ENCODE results near the gene ONECUT3.

The ONECUT3 gene

GRCh38 chr19:1739960-1740629 lies 13.2 kb upstream of the ONECUT3 start:
- H3K4me3 ChIP-seq (ENCODE audit: control insufficient read depth, low read depth, low read length): no peak overlapping the region
- TF ChIP-seq CTCF (IDR thresholded peaks at IDR 0.05; ENCODE audit: control insufficient read depth, insufficient read depth, low read depth, low read length, missing control alignments): no peak
- DNase-seq (ENCODE audit: low read depth): no peak

GRCh38 chr19:1742989-1743696 lies 10.2 kb upstream of the ONECUT3 start:
- no peak for DNase-seq (ENCODE audit: low read depth)
- no peak overlapping the region for H3K4me3 ChIP-seq (ENCODE audit: control insufficient read depth, low read depth, low read length)
- TF ChIP-seq CTCF (IDR thresholded peaks at IDR 0.05; ENCODE audit: control insufficient read depth, insufficient read depth, low read depth, low read length, missing control alignments): no peak

GRCh38 chr19:1744133-1744665 lies 9.1 kb upstream of the ONECUT3 start:
- no peak overlapping the region for H3K4me3 ChIP-seq (ENCODE audit: control insufficient read depth, low read depth, low read length)
- no peak for DNase-seq (ENCODE audit: low read depth)
- TF ChIP-seq CTCF (IDR thresholded peaks at IDR 0.05; ENCODE audit: control insufficient read depth, insufficient read depth, low read depth, low read length, missing control alignments): no peak

- TF ChIP-seq CTCF (IDR thresholded peaks at IDR 0.05; ENCODE audit: control insufficient read depth, insufficient read depth, low read depth, low read length, missing control alignments): no peak
- H3K4me3 ChIP-seq (ENCODE audit: control insufficient read depth, low read depth, low read length): no peak overlapping the region
- DNase-seq (ENCODE audit: low read depth): no peak
Observed at GRCh38 chr19:1744822-1745563, 8.3 kb upstream of the ONECUT3 start.

GRCh38 chr19:1745589-1746031 lies 7.7 kb upstream of the ONECUT3 start:
- TF ChIP-seq CTCF (IDR thresholded peaks at IDR 0.05; ENCODE audit: control insufficient read depth, insufficient read depth, low read depth, low read length, missing control alignments): no peak
- DNase-seq (ENCODE audit: low read depth): no peak
- no peak overlapping the region for H3K4me3 ChIP-seq (ENCODE audit: control insufficient read depth, low read depth, low read length)

- no peak for DNase-seq (ENCODE audit: low read depth)
- TF ChIP-seq CTCF (IDR thresholded peaks at IDR 0.05; ENCODE audit: control insufficient read depth, insufficient read depth, low read depth, low read length, missing control alignments): no peak
- H3K4me3 ChIP-seq (ENCODE audit: control insufficient read depth, low read depth, low read length): no peak overlapping the region
Observed at GRCh38 chr19:1746401-1747284, 6.7 kb upstream of the ONECUT3 start.
